ENCODE results near the gene VAMP2.

Gene VAMP2

GRCh38 chr17:8186787-8187516, 24.2 kb upstream of the VAMP2 start (continued):
- TF ChIP-seq ZNF148 (tag by site-specific recombination; IDR thresholded peaks at IDR 0.05; ENCODE audit: borderline replicate concordance) (peak; percentile 83; the same call in 1 of the 2 replicates), ZBTB6 (tag by site-specific recombination; IDR thresholded peaks at IDR 0.05) (no peak), ZNF16 (tag by site-specific recombination; IDR thresholded peaks at IDR 0.05; ENCODE audit: low read depth) (peak; percentile 7; the same call in 1 of the 2 replicates), ZBTB17 (tag by site-specific recombination; IDR thresholded peaks at IDR 0.05) (peak; percentile 91), ZNF785 (tag by site-specific recombination; IDR thresholded peaks at IDR 0.05) (0 out of 2 replicates have a peak, but pooled peaks have one; percentile 27), ZNF645 (tag by site-specific recombination; IDR thresholded peaks at IDR 0.05) (no peak), REST (tag by site-specific recombination; IDR thresholded peaks at IDR 0.05) (peak; percentile 25; the same call in 1 of the 2 replicates), ZNF341 (tag by site-specific recombination; IDR thresholded peaks at IDR 0.05; ENCODE audit: low read depth) (no peak), ZNF211 (tag by site-specific recombination; IDR thresholded peaks at IDR 0.05; ENCODE audit: low read depth) (no peak), GLIS2 (tag by site-specific recombination; IDR thresholded peaks at IDR 0.05) (peak; percentile 31; the same call in 1 of the 2 replicates), AEBP2 (tag by site-specific recombination; IDR thresholded peaks at IDR 0.05; ENCODE audit: borderline replicate concordance) (no peak), ZBTB20 (tag by site-specific recombination; IDR thresholded peaks at IDR 0.05) (peak; percentile 50; the same call in 1 of the 2 replicates), ZSCAN4 (tag by site-specific recombination; IDR thresholded peaks at IDR 0.05) (no peak), ZNF157 (tag by site-specific recombination; IDR thresholded peaks at IDR 0.05) (no peak), ZXDB (tag by site-specific recombination; IDR thresholded peaks at IDR 0.05) (peak; percentile 20; the same call in 1 of the 2 replicates), ZNF133 (tag by site-specific recombination; IDR thresholded peaks at IDR 0.05) (no peak), ZNF112 (tag by site-specific recombination; IDR thresholded peaks at IDR 0.05) (no peak), ZNF138 (tag by site-specific recombination; IDR thresholded peaks at IDR 0.05; ENCODE audit: borderline replicate concordance) (no peak), YY2 (tag by site-specific recombination; IDR thresholded peaks at IDR 0.05) (peak; percentile 66), ZNF48 (tag by site-specific recombination; IDR thresholded peaks at IDR 0.05) (no peak), ATF2 (tag by site-specific recombination; IDR thresholded peaks at IDR 0.05; ENCODE audit: low read depth) (no peak), ZNF423 (tag by site-specific recombination; IDR thresholded peaks at IDR 0.05) (no peak), ZNF214 (tag by site-specific recombination; IDR thresholded peaks at IDR 0.05; ENCODE audit: borderline replicate concordance) (no peak; the same call in 1 of the 2 replicates), KLF17 (tag by site-specific recombination; IDR thresholded peaks at IDR 0.05) (peak; percentile 82; the same call in 1 of the 2 replicates), ZNF221 (tag by site-specific recombination; IDR thresholded peaks at IDR 0.05; ENCODE audit: borderline replicate concordance) (no peak; the same call in 1 of the 2 replicates)

Measured in HEK293 (cell line).